ENCODE measurements around the gene TMPRSS11F.

GRCh38 chr4:68109868-68110267 lies 19.8 kb downstream of the TMPRSS11F start:
- TF ChIP-seq, protein P1, sequence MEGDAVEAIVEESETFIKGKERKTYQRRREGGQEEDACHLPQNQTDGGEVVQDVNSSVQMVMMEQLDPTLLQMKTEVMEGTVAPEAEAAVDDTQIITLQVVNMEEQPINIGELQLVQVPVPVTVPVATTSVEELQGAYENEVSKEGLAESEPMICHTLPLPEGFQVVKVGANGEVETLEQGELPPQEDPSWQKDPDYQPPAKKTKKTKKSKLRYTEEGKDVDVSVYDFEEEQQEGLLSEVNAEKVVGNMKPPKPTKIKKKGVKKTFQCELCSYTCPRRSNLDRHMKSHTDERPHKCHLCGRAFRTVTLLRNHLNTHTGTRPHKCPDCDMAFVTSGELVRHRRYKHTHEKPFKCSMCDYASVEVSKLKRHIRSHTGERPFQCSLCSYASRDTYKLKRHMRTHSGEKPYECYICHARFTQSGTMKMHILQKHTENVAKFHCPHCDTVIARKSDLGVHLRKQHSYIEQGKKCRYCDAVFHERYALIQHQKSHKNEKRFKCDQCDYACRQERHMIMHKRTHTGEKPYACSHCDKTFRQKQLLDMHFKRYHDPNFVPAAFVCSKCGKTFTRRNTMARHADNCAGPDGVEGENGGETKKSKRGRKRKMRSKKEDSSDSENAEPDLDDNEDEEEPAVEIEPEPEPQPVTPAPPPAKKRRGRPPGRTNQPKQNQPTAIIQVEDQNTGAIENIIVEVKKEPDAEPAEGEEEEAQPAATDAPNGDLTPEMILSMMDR (IDR thresholded peaks at IDR 0.05): no peak
- TF ChIP-seq POLR2A (IDR thresholded peaks at IDR 0.05): no peak
